ENCODE measurements around the gene TNPO2.

Gene TNPO2

DNA sequence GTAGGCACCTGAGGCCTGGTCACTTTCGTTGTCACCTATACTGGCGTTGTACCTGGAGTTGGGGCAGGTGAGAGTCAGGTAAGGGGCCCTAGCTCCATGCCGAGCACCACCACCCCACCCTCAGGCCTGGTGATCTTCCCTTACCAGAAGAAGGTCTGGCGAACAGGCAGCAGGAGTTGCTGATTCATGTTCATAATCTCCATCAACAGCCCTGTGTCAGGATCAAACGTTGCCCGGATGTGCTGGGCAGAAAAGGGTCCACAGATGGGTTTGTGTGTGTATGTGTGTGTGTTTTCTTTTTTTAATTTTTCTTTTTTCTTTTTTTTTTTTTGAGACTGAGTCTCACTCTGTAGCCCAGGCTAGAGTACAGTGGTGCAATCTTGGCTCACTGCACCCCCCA lies 71.5 kb downstream of the TNPO2 start:
- DNase-seq (ENCODE audit: low read depth in 2 of 3, low spot score in 2 of 3): no peak

DNA sequence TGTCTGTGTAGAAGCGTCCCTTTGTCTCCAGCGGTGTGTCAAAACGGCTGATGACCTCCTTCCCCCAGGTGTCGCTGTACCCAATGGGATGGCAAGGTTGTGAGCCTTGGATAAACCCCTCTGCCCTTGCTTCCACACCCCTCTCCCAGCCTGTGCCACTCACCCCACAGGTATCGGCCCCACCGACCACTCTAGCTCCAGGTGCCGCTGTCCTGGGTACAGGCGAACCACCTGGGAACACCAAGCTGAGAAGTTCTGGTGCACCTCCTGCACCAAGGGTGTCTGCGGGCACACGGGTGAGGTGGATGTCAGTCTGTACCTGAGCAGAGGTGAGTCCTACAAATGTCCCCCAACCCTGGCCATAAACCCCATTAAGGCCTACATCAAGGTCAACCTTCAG lies 73.8 kb downstream of the TNPO2 start:
- no peak for DNase-seq (ENCODE audit: low read depth in 2 of 3, low spot score in 2 of 3)

Data from activated CD8-positive, alpha-beta memory T cell treated with anti-CD3 and anti-CD28 coated beads for 48 hours (primary cell).